SU-DHL-6 (cell line): ENCODE measurements around the gene TARS3.

Source experiments
- H2AFZ ChIP-seq: fragments of 200-600 bp; sonication (generic); 2 replicates; pipeline ENCODE4 v1.6.1; 2014; ENCODE audit warnings: low read depth, mild to moderate bottlenecking, moderate library complexity, mixed read lengths, antibody characterized with exemption, low read length; ENCODE audit not compliant: severe bottlenecking
- H3F3A ChIP-seq: fragments of 200-600 bp; shearing (Covaris generic); 2 replicates; pipeline ENCODE4 v1.6.0; 2016; ENCODE audit warnings: antibody characterized with exemption, mild to moderate bottlenecking; ENCODE audit not compliant: insufficient read depth
- H3K27ac ChIP-seq: fragments of 200-600 bp; sonication (generic); 2 replicates; pipeline ENCODE4 v1.5.1; 2016; ENCODE audit warnings: low read depth, mild to moderate bottlenecking, low read length, moderate library complexity, mixed read lengths
- H3K27me3 ChIP-seq: fragments of 200-600 bp; sonication (generic), shearing (Covaris generic); 2 replicates; pipeline ENCODE4 v1.6.0; 2014; ENCODE audit warnings: mild to moderate bottlenecking, low read length
- H3K36me3 ChIP-seq: fragments of 200-600 bp; sonication (generic); 2 replicates; pipeline ENCODE4 v1.6.1; 2014; ENCODE audit warnings: mild to moderate bottlenecking, low read length, mixed read lengths
- H3K4me2 ChIP-seq: fragments of 300-600, 200-600 bp; shearing (Covaris generic), sonication (generic); 2 replicates; pipeline ENCODE4 v1.6.0; 2014; ENCODE audit warnings: low read length, low read depth, mild to moderate bottlenecking; ENCODE audit not compliant: poor library complexity, severe bottlenecking
- H3K4me3 ChIP-seq: fragments of 200-600 bp; sonication (generic); 2 replicates; pipeline ENCODE4 v1.5.1; 2014; ENCODE audit warnings: antibody characterized with exemption, low read length, mild to moderate bottlenecking, mixed read lengths; ENCODE audit not compliant: insufficient read depth, poor library complexity, severe bottlenecking
- H3K79me2 ChIP-seq: fragments of 200-600 bp; sonication (generic); 2 replicates; pipeline ENCODE4 v1.6.1; 2014; ENCODE audit warnings: mild to moderate bottlenecking, low read length, moderate library complexity; ENCODE audit not compliant: insufficient read depth
- H3K9ac ChIP-seq: fragments of 200-600 bp; sonication (generic); 2 replicates; pipeline ENCODE4 v1.7.0; 2014; ENCODE audit warnings: mild to moderate bottlenecking, low read length
- H3K9me2 ChIP-seq: fragments of 200-600 bp; sonication (generic); replicated peaks from 2 replicates; pipeline ENCODE4 v1.6.1; 2014; ENCODE audit warnings: low read length; ENCODE audit not compliant: insufficient read depth
- H3K9me3 ChIP-seq: fragments of 200-600 bp; sonication (generic); 2 replicates; pipeline ENCODE4 v1.6.1; 2014; ENCODE audit warnings: low read length, mixed read lengths; ENCODE audit not compliant: insufficient read depth
- H4K20me1 ChIP-seq: fragments of 200-600 bp; sonication (generic); 2 replicates; pipeline ENCODE4 v1.6.1; 2014; ENCODE audit warnings: low read depth, mild to moderate bottlenecking, antibody characterized with exemption, low read length, moderate library complexity, mixed read lengths
- CTCF ChIP-seq: fragments of 200-600 bp; sonication (generic); IDR thresholded peaks from one replicate; pipeline ENCODE4 v1.5.1; 2017; ENCODE audit warnings: antibody characterized with exemption, mild to moderate bottlenecking, low read length, moderate library complexity; ENCODE audit not compliant: insufficient read depth, poor library complexity, severe bottlenecking
- EZH2phosphoT487 ChIP-seq: fragments of 200-600 bp; sonication (generic), shearing (Covaris generic); conservative IDR thresholded peaks from 2 replicates; pipeline ENCODE4 v1.6.1; 2018; ENCODE audit warnings: mild to moderate bottlenecking, antibody characterized with exemption, low read length, moderate library complexity, mixed read lengths

TARS3 gene

GRCh38 chr15:101609742-101610610 lies 114.3 kb downstream of the TARS3 start:
- Histone ChIP-seq H3K27me3 (no peaks in the 10 kb centered on the region), H3K9me3 (no peaks in the 10 kb centered on the region), H2AFZ (no peak overlapping the region), H3K27ac (no peak overlapping the region), H3K4me2 (no peak overlapping the region), H3K4me3 (no peak overlapping the region), H3K79me2 (no peaks in the 10 kb centered on the region), H3K9ac (no peak overlapping the region), H3K36me3 (no peaks in the 10 kb centered on the region), H3K9me2 (no peaks in the 10 kb centered on the region), H3F3A (no peaks in the 10 kb centered on the region), H4K20me1 (no peaks in the 10 kb centered on the region)
- no peak for TF ChIP-seq CTCF
- TF ChIP-seq EZH2phosphoT487, result no peak

- no peak overlapping the region for H3K4me2 ChIP-seq
- H2AFZ ChIP-seq, result no peak overlapping the region
- H3K36me3 ChIP-seq, result no peaks in the 10 kb centered on the region
These were observed 116.1 kb downstream of the TARS3 start for GRCh38 chr15:101608201-101608600.

GRCh38 chr15:101607108-101607507 lies 117.2 kb downstream of the TARS3 start:
- Histone ChIP-seq H3K27ac (no peak overlapping the region), H3K4me3 (no peak overlapping the region), H3K36me3 (no peaks in the 10 kb centered on the region), H2AFZ (no peak overlapping the region), H3F3A (no peaks in the 10 kb centered on the region), H3K9me2 (no peaks in the 10 kb centered on the region), H3K79me2 (no peaks in the 10 kb centered on the region), H4K20me1 (no peaks in the 10 kb centered on the region), H3K9me3 (no peaks in the 10 kb centered on the region), H3K4me2 (no peak overlapping the region), H3K9ac (no peak overlapping the region), H3K27me3 (no peaks in the 10 kb centered on the region)
- TF ChIP-seq CTCF, result no peak
- TF ChIP-seq EZH2phosphoT487, result no peak

More at GRCh38 chr15:101608201-101608600, 116.1 kb downstream of the TARS3 start:
- H4K20me1 ChIP-seq, result no peaks in the 10 kb centered on the region
- H3K9me2 ChIP-seq, result no peaks in the 10 kb centered on the region
- no peak overlapping the region for H3K9ac ChIP-seq
- H3K27ac ChIP-seq, result no peak overlapping the region
- H3K79me2 ChIP-seq, result no peaks in the 10 kb centered on the region
- TF ChIP-seq CTCF, result no peak
- TF ChIP-seq EZH2phosphoT487, result no peak
- no peaks in the 10 kb centered on the region for H3K9me3 ChIP-seq
- no peaks in the 10 kb centered on the region for H3K27me3 ChIP-seq
- no peak overlapping the region for H3K4me3 ChIP-seq
- no peaks in the 10 kb centered on the region for H3F3A ChIP-seq
